Central memory CD8-positive, alpha-beta T cell (primary cell): ENCODE results near the gene FOXN4.
A peak's percentile ranks its signal among the peaks of the same experiment; 100 is the strongest.

Experiments used
- ATAC-seq: fragments of 150-1000 bp; cut with Tn5 transposase; replicated peaks from 2 replicates; pipeline ENCODE4 v1.10.0; 2022; ENCODE audit warnings: mild to moderate bottlenecking, moderate FRiP score, moderate number of reproducible peaks; ENCODE audit not compliant: poor library complexity, severe bottlenecking; ENCODE audit errors: extremely low read depth
- DNase-seq, 2 donors: peaks; one replicate each; pipeline ENCODE4 v3.0.0; 2021; ENCODE audit warnings: low spot score in 2 of 2
- H3K27ac Mint-ChIP-seq: one replicate; pipeline ENCODE4 v1.8.0; 2022; ENCODE audit warnings: low read depth, mild to moderate bottlenecking, moderate library complexity, mixed read lengths
- H3K27me3 Mint-ChIP-seq: one replicate; pipeline ENCODE4 v1.8.0; 2022; ENCODE audit warnings: mixed read lengths
- H3K36me3 Mint-ChIP-seq: one replicate; pipeline ENCODE4 v1.8.0; 2022; ENCODE audit warnings: mild to moderate bottlenecking, moderate library complexity, mixed read lengths; ENCODE audit not compliant: insufficient read depth
- H3K4me1 Mint-ChIP-seq: one replicate; pipeline ENCODE4 v1.8.0; 2022; ENCODE audit warnings: mixed read lengths
- H3K4me3 Mint-ChIP-seq: one replicate; pipeline ENCODE4 v1.8.0; 2022; ENCODE audit warnings: mild to moderate bottlenecking, moderate library complexity, mixed read lengths
- H3K9me3 Mint-ChIP-seq: one replicate; pipeline ENCODE4 v1.8.0; 2022; ENCODE audit warnings: mixed read lengths

FOXN4 gene

GRCh38 chr12:109308534-109309380 lies at the start of gene FOXN4:
Gene FOXN4, minus strand, starts transcription at chr12:109309284. Its CDS starts 963 bp downstream, at chr12:109308321.
- no peaks in the 10 kb centered on the region for H3K36me3 Mint-ChIP-seq
- peaks cover 7% of the 10 kb centered on the region for H3K4me1 Mint-ChIP-seq
- peaks cover 95% of the 10 kb centered on the region for H3K27me3 Mint-ChIP-seq
- ATAC-seq (no peak), DNase-seq (no peak)
- peak within 1 kb of the TSS; percentile 82 for H3K4me3 Mint-ChIP-seq
- no peak within 1 kb of the TSS for H3K27ac Mint-ChIP-seq
- no peaks in the 10 kb centered on the region for H3K9me3 Mint-ChIP-seq

GRCh38 chr12:109358154-109358869 lies 49.2 kb upstream of the FOXN4 start:
- Mint-ChIP-seq H3K36me3 (no peaks in the 10 kb centered on the region), H3K4me1 (peaks cover 5% of the 10 kb centered on the region), H3K27me3 (peaks cover 33% of the 10 kb centered on the region), H3K4me3 (peak overlapping the region; percentile 36), H3K9me3 (no peaks in the 10 kb centered on the region), H3K27ac (no peak overlapping the region)
- ATAC-seq (no peak), DNase-seq (no peak)

GRCh38 chr12:109357032-109357431 lies 47.9 kb upstream of the FOXN4 start:
- H3K36me3 Mint-ChIP-seq, result no peaks in the 10 kb centered on the region
- peaks cover 43% of the 10 kb centered on the region for H3K27me3 Mint-ChIP-seq
- ATAC-seq, result no peak
- DNase-seq, result no peak
- H3K4me3 Mint-ChIP-seq, result no peak overlapping the region
- peaks cover 5% of the 10 kb centered on the region for H3K4me1 Mint-ChIP-seq
- H3K27ac Mint-ChIP-seq, result no peak overlapping the region
- H3K9me3 Mint-ChIP-seq, result no peaks in the 10 kb centered on the region

GRCh38 chr12:109356577-109356976 lies 47.5 kb upstream of the FOXN4 start:
- H3K36me3 Mint-ChIP-seq, result no peaks in the 10 kb centered on the region
- H3K4me3 Mint-ChIP-seq, result no peak overlapping the region
- no peaks in the 10 kb centered on the region for H3K9me3 Mint-ChIP-seq
- ATAC-seq, result no peak
- H3K27ac Mint-ChIP-seq, result no peak overlapping the region
- H3K27me3 Mint-ChIP-seq, result peaks cover 43% of the 10 kb centered on the region
- DNase-seq, result no peak
- H3K4me1 Mint-ChIP-seq, result peaks cover 5% of the 10 kb centered on the region

- peaks cover 32% of the 10 kb centered on the region for H3K27me3 Mint-ChIP-seq
Measured at GRCh38 chr12:109352184-109352583, 43.1 kb upstream of the FOXN4 start.

GRCh38 chr12:109347589-109347988 lies 38.5 kb upstream of the FOXN4 start, which contains the start of gene MYO1H:
Gene MYO1H, plus strand, starts transcription at chr12:109347900. Its CDS starts 61 bp downstream, at chr12:109347961.
- ATAC-seq (no peak), DNase-seq (no peak)
- Mint-ChIP-seq H3K36me3 (peaks cover 3% of the 10 kb centered on the region), H3K27ac (no peak within 1 kb of the TSS), H3K27me3 (peaks cover 38% of the 10 kb centered on the region), H3K4me1 (no peaks in the 10 kb centered on the region), H3K9me3 (no peaks in the 10 kb centered on the region), H3K4me3 (no peak within 1 kb of the TSS)

More at GRCh38 chr12:109352184-109352583, 43.1 kb upstream of the FOXN4 start:
- Mint-ChIP-seq H3K27ac (no peak overlapping the region), H3K9me3 (no peaks in the 10 kb centered on the region), H3K36me3 (no peaks in the 10 kb centered on the region), H3K4me3 (no peak overlapping the region), H3K4me1 (no peaks in the 10 kb centered on the region)
- ATAC-seq, result no peak
- no peak for DNase-seq

GRCh38 chr12:109346920-109347319 lies 37.8 kb upstream of the FOXN4 start:
- ATAC-seq (no peak), DNase-seq (no peak)
- H3K27me3 Mint-ChIP-seq, result peaks cover 31% of the 10 kb centered on the region
- no peaks in the 10 kb centered on the region for H3K4me1 Mint-ChIP-seq
- peaks cover 3% of the 10 kb centered on the region for H3K36me3 Mint-ChIP-seq
- H3K9me3 Mint-ChIP-seq, result no peaks in the 10 kb centered on the region
- no peak overlapping the region for H3K4me3 Mint-ChIP-seq
- no peak overlapping the region for H3K27ac Mint-ChIP-seq

GRCh38 chr12:109345428-109345827 lies 36.3 kb upstream of the FOXN4 start:
- Mint-ChIP-seq H3K4me3 (no peak overlapping the region), H3K27me3 (peaks cover 25% of the 10 kb centered on the region), H3K36me3 (peaks cover 3% of the 10 kb centered on the region), H3K9me3 (no peaks in the 10 kb centered on the region), H3K4me1 (no peaks in the 10 kb centered on the region), H3K27ac (no peak overlapping the region)
- ATAC-seq (no peak), DNase-seq (no peak)

- no peak for ATAC-seq
- Mint-ChIP-seq H3K4me3 (no peak overlapping the region), H3K9me3 (no peaks in the 10 kb centered on the region), H3K36me3 (peaks cover 3% of the 10 kb centered on the region), H3K27ac (no peak overlapping the region), H3K4me1 (no peaks in the 10 kb centered on the region), H3K27me3 (peaks cover 31% of the 10 kb centered on the region)
- DNase-seq, result no peak
Measured at GRCh38 chr12:109343677-109344076, 34.6 kb upstream of the FOXN4 start.

- Mint-ChIP-seq H3K27ac (no peak overlapping the region), H3K27me3 (peaks cover 49% of the 10 kb centered on the region), H3K9me3 (no peaks in the 10 kb centered on the region), H3K36me3 (no peaks in the 10 kb centered on the region), H3K4me3 (no peak overlapping the region), H3K4me1 (no peaks in the 10 kb centered on the region)
- DNase-seq, result no peak
- ATAC-seq, result no peak
Measured at GRCh38 chr12:109336593-109336992, 27.5 kb upstream of the FOXN4 start.

GRCh38 chr12:109334887-109335286 lies 25.8 kb upstream of the FOXN4 start:
- no peak overlapping the region for H3K4me3 Mint-ChIP-seq
- no peak overlapping the region for H3K27ac Mint-ChIP-seq
- H3K4me1 Mint-ChIP-seq, result no peaks in the 10 kb centered on the region
- peaks cover 52% of the 10 kb centered on the region for H3K27me3 Mint-ChIP-seq
- DNase-seq, result no peak
- no peaks in the 10 kb centered on the region for H3K36me3 Mint-ChIP-seq
- no peak for ATAC-seq
- no peaks in the 10 kb centered on the region for H3K9me3 Mint-ChIP-seq

- Mint-ChIP-seq H3K27me3 (peaks cover 28% of the 10 kb centered on the region), H3K4me3 (no peak overlapping the region), H3K27ac (no peak overlapping the region), H3K4me1 (no peaks in the 10 kb centered on the region), H3K9me3 (no peaks in the 10 kb centered on the region), H3K36me3 (no peaks in the 10 kb centered on the region)
- DNase-seq (no peak), ATAC-seq (no peak)
Measured at GRCh38 chr12:109331301-109331952, 22.3 kb upstream of the FOXN4 start.
